ENCODE measurements around the gene CRBN. TPM values are rescaled to one million over a fixed set of nuclear protein-coding genes. Genes with fewer than 3 reads are reported as not detected.

The CRBN gene
- total and polyA plus RNA-seq, 8 donors, result 13.8 to 31.8 (median 24.2) TPM

GRCh38 chr3:3196148-3196861 is 16.8 kb upstream of the CRBN start:
- ATAC-seq (peak in 1 of 4 donors; percentile 40), DNase-seq (no peak), FAIRE-seq (no peak)
- 37 to 39% methylated on average over 6 of the region's 6 CpGs for WGBS, 2 donors
- Histone ChIP-seq H3K27ac (no peak overlapping the region), H3K9me3 (no peaks in the 10 kb centered on the region), H3K27me3 (no peaks in the 10 kb centered on the region), H3K36me3 (no peaks in the 10 kb centered on the region), H3K4me1 (no peaks in the 10 kb centered on the region), H3K4me3 (no peak overlapping the region)
- intact Hi-C loops (cut with DNase I), result loop anchor here in 1 of 3 donors (5.0 kb wide), 1 partner anchor 1076 kb away; no protein-coding TSS in a partner anchor
- TF ChIP-seq CTCF (IDR thresholded peaks at IDR 0.05), result peak in 3 of 4 donors; percentile 8 to 25 (median 15)

- no peaks in the 10 kb centered on the region for H3K27me3 ChIP-seq
- no peak for TF ChIP-seq CTCF (IDR thresholded peaks at IDR 0.05)
- ATAC-seq, result no peak
- H3K9me3 ChIP-seq, result no peaks in the 10 kb centered on the region
- no peak overlapping the region for H3K4me3 ChIP-seq
- no peaks in the 10 kb centered on the region for H3K4me1 ChIP-seq
- H3K36me3 ChIP-seq, result no peaks in the 10 kb centered on the region
- DNase-seq, result no peak
- no peak for FAIRE-seq
- no peak overlapping the region for H3K27ac ChIP-seq
- intact Hi-C loops (cut with DNase I), result loop anchor here in 2 of 3 donors (5.0 kb wide), 2 partner anchors 1077 to 1097 kb away; no protein-coding TSS in a partner anchor
These were observed 15.4 kb upstream of the CRBN start for GRCh38 chr3:3194861-3195260.

GRCh38 chr3:3192286-3192675 is 12.8 kb upstream of the CRBN start:
- intact Hi-C loops (cut with DNase I), result loop anchor here in 1 of 3 donors (5.0 kb wide), 1 partner anchor 1100 kb away; no protein-coding TSS in a partner anchor
- H3K27me3 ChIP-seq, result no peaks in the 10 kb centered on the region
- FAIRE-seq (no peak), ATAC-seq (no peak), DNase-seq (no peak)
- TF ChIP-seq CTCF (IDR thresholded peaks at IDR 0.05), result no peak
- H3K4me3 ChIP-seq, result no peak overlapping the region
- H3K4me1 ChIP-seq, result no peaks in the 10 kb centered on the region
- H3K36me3 ChIP-seq, result no peaks in the 10 kb centered on the region
- no peak overlapping the region for H3K27ac ChIP-seq
- no peaks in the 10 kb centered on the region for H3K9me3 ChIP-seq
- WGBS, 2 donors, result 6 to 15% methylated on average over 2 of the region's 2 CpGs

DNA sequence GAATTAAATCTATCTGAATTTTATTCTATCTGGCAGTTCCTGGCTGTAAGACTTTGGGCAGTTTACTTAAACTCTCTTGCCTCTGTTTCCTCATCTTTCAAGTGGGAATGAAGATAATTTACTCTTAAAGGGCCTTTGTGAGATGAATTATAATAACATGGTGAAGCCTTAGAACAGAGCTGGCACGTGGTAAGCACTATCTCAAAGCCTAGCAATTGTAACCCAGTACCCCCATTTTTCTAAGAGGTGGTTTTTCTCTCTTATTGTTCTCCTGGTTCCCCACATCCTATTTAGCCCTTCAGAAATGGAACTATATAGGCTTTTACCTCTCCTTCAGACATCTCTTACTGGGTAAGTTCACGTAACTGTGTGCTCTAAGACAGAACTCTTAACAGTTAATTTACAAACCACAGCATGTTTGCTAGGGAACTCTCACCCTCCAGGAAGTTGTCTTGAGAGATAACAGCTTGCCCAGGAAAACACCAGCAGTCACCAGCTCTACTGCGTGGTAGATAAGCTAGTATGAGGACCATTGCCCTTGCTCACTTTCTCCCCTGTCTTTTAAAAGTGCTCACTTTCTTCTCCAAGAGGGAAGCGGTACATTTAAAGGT is 12.3 kb upstream of the CRBN start:
- ATAC-seq, result peak in 3 of 4 donors; percentile 37 to 56 (median 54)
- no peak for TF ChIP-seq CTCF (IDR thresholded peaks at IDR 0.05)
- Histone ChIP-seq H3K27ac (no peak overlapping the region), H3K9me3 (no peaks in the 10 kb centered on the region), H3K27me3 (no peaks in the 10 kb centered on the region), H3K36me3 (no peaks in the 10 kb centered on the region), H3K4me3 (no peak overlapping the region), H3K4me1 (no peaks in the 10 kb centered on the region)
- WGBS, 2 donors, result 14 to 22% methylated on average over 4 of the region's 4 CpGs
- no peak for FAIRE-seq
- DNase-seq, result no peak
- intact Hi-C loops (cut with DNase I), result loop anchor here in 1 of 3 donors (5.0 kb wide), 1 partner anchor 1101 kb away; no protein-coding TSS in a partner anchor

DNA sequence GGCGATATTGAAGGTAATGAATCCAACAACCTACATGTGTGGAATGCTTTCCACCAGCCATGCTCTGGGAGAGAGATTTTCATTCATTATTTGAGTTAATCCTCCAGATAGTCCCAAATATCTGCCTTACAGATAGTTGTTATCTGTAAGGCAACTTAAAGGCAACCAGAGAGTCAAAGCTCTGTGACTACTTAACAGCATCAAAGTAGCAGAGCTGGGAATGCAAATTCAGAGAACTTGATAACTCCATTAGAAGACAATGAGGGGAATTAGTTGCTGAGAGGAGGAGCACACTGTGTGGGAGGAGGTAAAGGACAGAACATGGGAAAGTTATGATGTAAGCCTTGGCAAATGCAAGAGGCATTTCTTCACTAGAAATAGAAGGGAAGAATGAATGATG is 10.5 kb upstream of the CRBN start:
- 28 to 74% methylated on average over 1 of the region's 1 CpG for WGBS, 2 donors

More for the DNA sequence above, 10.5 kb upstream of the CRBN start:
- TF ChIP-seq CTCF (IDR thresholded peaks at IDR 0.05), result no peak
- Histone ChIP-seq H3K9me3 (no peaks in the 10 kb centered on the region), H3K4me3 (no peak overlapping the region), H3K4me1 (no peaks in the 10 kb centered on the region), H3K36me3 (no peaks in the 10 kb centered on the region), H3K27me3 (no peaks in the 10 kb centered on the region), H3K27ac (no peak overlapping the region)
- ATAC-seq (no peak), DNase-seq (no peak), FAIRE-seq (no peak)
- intact Hi-C loops (cut with DNase I), result loop anchor here in 1 of 3 donors (5.0 kb wide), 1 partner anchor 1102 kb away; no protein-coding TSS in a partner anchor

Data from pancreas (tissue), 10 donors.